ENCODE data around the gene CFAP61. TPM values are rescaled to one million over a fixed set of nuclear protein-coding genes. Genes with fewer than 3 reads are reported as not detected.
A peak's percentile ranks its signal among the peaks of the same experiment; 100 is the strongest.

The CFAP61 gene
- total RNA-seq, 1 experiment from 2014 or later, result 0.61 TPM

DNA sequence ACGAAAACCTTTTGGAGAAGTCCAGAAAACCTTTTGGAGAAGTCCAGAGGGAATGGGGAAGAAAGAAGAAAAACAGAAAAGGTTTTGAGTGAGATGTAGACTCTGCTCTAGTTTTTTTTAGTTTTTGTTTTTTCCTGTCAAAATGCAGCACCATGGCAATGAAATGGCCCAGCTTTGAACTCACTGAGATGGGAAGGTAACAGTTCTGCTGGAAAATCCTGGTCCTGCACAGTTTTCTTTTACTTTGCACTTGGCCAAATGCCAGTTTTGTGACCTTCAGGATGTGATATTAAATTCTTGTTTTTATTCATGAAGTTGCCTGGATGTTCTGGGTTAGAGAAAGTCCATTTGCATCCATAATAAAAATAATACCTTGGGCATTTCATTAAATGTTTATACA, 145.7 kb downstream of the CFAP61 start (continued):
- TF ChIP-seq FOXP4 (CRISPR knock-in tag; IDR thresholded peaks at IDR 0.05) (no peak), PRRX2 (CRISPR knock-in tag; IDR thresholded peaks at IDR 0.05) (no peak), ZNF532 (CRISPR knock-in tag; IDR thresholded peaks at IDR 0.05; ENCODE audit: borderline replicate concordance) (no peak), ESRRA (CRISPR knock-in tag; IDR thresholded peaks at IDR 0.05; ENCODE audit: borderline replicate concordance) (no peak), ZNF138 (CRISPR knock-in tag; conservative IDR thresholded peaks at IDR 0.05) (no peak)

GRCh38 chr20:20199361-20200160, 147.2 kb downstream of the CFAP61 start:
- ATAC-seq (peak; percentile 86), DNase-seq (ENCODE audit: low spot score) (no peak)
- no peaks in the 10 kb centered on the region for H3K27me3 Mint-ChIP-seq (ENCODE audit: low read depth)
- ChIA-PET POLR2A (no interaction called here), CTCF (interaction anchor here (1.1 to 1.8 kb wide), 3 partner anchors 16 to 394 kb away, joined by 3 to 11 read pairs (median 7); no protein-coding TSS in a partner anchor)
- TF ChIP-seq, protein P1, sequence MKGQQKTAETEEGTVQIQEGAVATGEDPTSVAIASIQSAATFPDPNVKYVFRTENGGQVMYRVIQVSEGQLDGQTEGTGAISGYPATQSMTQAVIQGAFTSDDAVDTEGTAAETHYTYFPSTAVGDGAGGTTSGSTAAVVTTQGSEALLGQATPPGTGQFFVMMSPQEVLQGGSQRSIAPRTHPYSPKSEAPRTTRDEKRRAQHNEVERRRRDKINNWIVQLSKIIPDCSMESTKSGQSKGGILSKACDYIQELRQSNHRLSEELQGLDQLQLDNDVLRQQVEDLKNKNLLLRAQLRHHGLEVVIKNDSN (CRISPR knock-in tag; IDR thresholded peaks at IDR 0.05), result no peak
- TF ChIP-seq SMAD3 (CRISPR knock-in tag; IDR thresholded peaks at IDR 0.05; ENCODE audit: borderline replicate concordance) (no peak), NR3C1 (CRISPR knock-in tag; conservative IDR thresholded peaks at IDR 0.05; ENCODE audit: low read depth) (no peak), JAZF1 (CRISPR knock-in tag; IDR thresholded peaks at IDR 0.05) (no peak), ATF1 (CRISPR knock-in tag; IDR thresholded peaks at IDR 0.05) (no peak)
- TF ChIP-seq, protein P2, sequence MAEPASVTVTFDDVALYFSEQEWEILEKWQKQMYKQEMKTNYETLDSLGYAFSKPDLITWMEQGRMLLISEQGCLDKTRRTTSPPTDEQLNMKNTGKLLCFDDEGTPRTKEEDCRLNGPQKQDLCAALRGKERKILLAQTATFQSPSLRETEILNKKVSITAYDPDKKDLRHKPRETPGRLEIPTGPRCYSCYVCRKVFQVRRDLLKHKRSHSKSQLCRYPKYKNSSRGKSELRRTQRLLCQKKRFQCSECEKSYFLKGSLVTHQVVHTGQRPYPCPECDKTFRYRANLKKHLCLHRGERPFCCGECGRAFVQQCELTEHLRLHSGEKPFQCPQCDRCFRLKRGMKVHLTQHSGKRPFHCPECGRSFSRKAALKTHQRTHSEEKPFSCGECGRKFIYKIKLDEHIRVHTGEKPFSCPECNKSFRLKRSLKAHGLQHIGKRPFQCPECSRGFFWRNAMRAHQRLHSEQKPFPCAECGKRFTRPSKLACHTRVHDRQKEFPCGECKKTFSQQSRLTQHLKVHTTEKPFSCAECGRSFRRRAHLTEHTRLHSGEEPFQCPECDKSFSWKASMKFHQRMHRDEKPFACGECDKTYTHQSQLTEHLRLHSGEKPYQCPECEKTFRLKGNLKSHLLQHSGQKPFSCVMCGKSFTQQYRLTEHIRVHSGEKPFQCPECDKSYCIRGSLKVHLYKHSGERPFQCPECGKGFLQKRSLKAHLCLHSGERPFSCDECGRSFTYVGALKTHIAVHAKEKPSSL (CRISPR knock-in tag; conservative IDR thresholded peaks at IDR 0.05), result no peak
- H3K4me3 Mint-ChIP-seq, result no peak overlapping the region
- H3K27ac Mint-ChIP-seq, result no peak overlapping the region
- no peaks in the 10 kb centered on the region for H3K9me3 Mint-ChIP-seq
- H3K4me1 Mint-ChIP-seq, result peaks cover 35% of the 10 kb centered on the region
- no peaks in the 10 kb centered on the region for H3K36me3 Mint-ChIP-seq

- TF ChIP-seq ZNF416 (CRISPR knock-in tag; IDR thresholded peaks at IDR 0.05), result no peak
- TF ChIP-seq, protein P3, sequence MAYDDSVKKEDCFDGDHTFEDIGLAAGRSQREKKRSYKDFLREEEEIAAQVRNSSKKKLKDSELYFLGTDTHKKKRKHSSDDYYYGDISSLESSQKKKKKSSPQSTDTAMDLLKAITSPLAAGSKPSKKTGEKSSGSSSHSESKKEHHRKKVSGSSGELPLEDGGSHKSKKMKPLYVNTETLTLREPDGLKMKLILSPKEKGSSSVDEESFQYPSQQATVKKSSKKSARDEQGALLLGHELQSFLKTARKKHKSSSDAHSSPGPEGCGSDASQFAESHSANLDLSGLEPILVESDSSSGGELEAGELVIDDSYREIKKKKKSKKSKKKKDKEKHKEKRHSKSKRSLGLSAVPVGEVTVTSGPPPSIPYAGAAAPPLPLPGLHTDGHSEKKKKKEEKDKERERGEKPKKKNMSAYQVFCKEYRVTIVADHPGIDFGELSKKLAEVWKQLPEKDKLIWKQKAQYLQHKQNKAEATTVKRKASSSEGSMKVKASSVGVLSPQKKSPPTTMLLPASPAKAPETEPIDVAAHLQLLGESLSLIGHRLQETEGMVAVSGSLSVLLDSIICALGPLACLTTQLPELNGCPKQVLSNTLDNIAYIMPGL (CRISPR knock-in tag; IDR thresholded peaks at IDR 0.05), result no peak
- TF ChIP-seq ZBTB21 (CRISPR knock-in tag; IDR thresholded peaks at IDR 0.05; ENCODE audit: borderline replicate concordance), result no peak
- TF ChIP-seq, protein P4, sequence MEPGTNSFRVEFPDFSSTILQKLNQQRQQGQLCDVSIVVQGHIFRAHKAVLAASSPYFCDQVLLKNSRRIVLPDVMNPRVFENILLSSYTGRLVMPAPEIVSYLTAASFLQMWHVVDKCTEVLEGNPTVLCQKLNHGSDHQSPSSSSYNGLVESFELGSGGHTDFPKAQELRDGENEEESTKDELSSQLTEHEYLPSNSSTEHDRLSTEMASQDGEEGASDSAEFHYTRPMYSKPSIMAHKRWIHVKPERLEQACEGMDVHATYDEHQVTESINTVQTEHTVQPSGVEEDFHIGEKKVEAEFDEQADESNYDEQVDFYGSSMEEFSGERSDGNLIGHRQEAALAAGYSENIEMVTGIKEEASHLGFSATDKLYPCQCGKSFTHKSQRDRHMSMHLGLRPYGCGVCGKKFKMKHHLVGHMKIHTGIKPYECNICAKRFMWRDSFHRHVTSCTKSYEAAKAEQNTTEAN (CRISPR knock-in tag; IDR thresholded peaks at IDR 0.05), result no peak
- TF ChIP-seq RORB (CRISPR knock-in tag; IDR thresholded peaks at IDR 0.05), result no peak
- TF ChIP-seq ZNF671 (CRISPR knock-in tag; IDR thresholded peaks at IDR 0.05), result no peak
- TF ChIP-seq ETV6 (CRISPR knock-in tag; IDR thresholded peaks at IDR 0.05), result no peak
- TF ChIP-seq MYBL2 (CRISPR knock-in tag; IDR thresholded peaks at IDR 0.05), result no peak
- TF ChIP-seq CREB1 (CRISPR knock-in tag; IDR thresholded peaks at IDR 0.05), result no peak
- ATAC-seq (no peak), DNase-seq (ENCODE audit: low spot score) (no peak)
- CTCF ChIA-PET, result interaction anchor here (1.8 kb wide), 2 partner anchors 17 to 36 kb away, joined by 7 to 11 read pairs; no protein-coding TSS in a partner anchor
- H3K9me3 Mint-ChIP-seq, result no peaks in the 10 kb centered on the region
- peaks cover 49% of the 10 kb centered on the region for H3K4me1 Mint-ChIP-seq
- no peak overlapping the region for H3K27ac Mint-ChIP-seq
- H3K36me3 Mint-ChIP-seq, result no peaks in the 10 kb centered on the region
- no peak overlapping the region for H3K4me3 Mint-ChIP-seq
- POLR2A ChIA-PET, result interaction anchor here (1.0 kb wide), 1 partner anchor 14 kb away, joined by 3 read pairs; no protein-coding TSS in a partner anchor
- H3K27me3 Mint-ChIP-seq (ENCODE audit: low read depth), result no peaks in the 10 kb centered on the region
Measured at GRCh38 chr20:20201124-20201523, 148.8 kb downstream of the CFAP61 start.
